Erythroblast (primary cell): Measurements from ENCODE around the gene CYSTM1.

ENCODE experiments used
- GATA1 ChIP-seq: IDR thresholded peaks from 2 replicates; pipeline ENCODE4 v1.6.1; 2011; ENCODE audit warnings: low read depth, mild to moderate bottlenecking, control low read depth, low read length, moderate library complexity
- POLR2A ChIP-seq: IDR thresholded peaks from 2 replicates; pipeline ENCODE4 v1.6.1; 2011; ENCODE audit warnings: mild to moderate bottlenecking, low read length

- TF ChIP-seq POLR2A (no peak), GATA1 (no peak)
Observed at GRCh38 chr5:140242099-140242498, 67.1 kb downstream of the CYSTM1 start.
